ENCODE results near the gene NLGN4Y.
"Not testable (repeated sequence)": the region's sequence is repeated elsewhere in the genome, so short reads cannot be mapped to it uniquely, and the experiment has no call there.

NLGN4Y gene

DNA sequence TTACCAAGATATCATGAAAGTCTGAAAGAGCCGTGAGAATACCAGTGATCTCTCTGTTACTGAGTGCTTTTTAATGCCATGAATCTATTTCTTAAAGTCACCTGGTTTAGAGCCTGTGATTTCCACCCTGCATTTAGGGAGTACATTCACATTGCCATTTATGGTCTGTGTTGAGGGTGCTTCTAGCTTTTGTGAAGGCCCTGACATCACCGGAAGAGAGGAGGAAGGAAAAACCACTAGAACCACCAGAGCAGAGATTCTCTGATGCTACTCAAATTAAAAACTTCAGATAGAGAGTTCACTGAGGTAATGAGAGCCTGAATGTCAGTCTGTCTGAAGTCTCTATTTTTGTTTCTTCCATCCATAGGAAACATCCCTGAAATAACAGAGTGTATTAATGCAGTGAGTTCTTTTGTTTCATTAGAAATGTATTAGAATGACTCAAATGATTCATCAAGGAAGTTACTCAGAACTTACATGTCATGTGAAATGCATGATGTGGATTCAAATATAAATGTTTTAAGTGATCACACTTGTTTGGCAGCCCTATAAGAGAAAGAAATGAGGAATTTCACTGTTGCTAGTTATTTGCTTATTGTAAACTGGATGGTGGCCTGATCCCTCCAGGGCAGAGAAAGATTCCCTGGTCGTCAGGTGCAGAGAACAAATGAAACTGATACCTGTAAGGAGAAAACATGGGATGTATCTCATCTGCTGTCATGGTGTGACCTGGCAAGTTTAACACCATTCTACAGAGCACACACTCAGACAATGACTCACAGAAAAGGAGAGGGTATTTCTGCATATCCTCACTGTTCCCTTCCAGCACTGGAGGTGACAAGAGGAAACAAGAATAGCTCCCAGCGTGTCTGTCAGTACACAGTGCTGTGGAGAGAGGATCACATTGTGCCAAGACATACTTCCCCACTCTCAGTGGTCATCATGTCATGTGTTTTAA, 310.1 kb downstream of the NLGN4Y start:
- DNase-seq (ENCODE audit: low spot score): no peak

DNA sequence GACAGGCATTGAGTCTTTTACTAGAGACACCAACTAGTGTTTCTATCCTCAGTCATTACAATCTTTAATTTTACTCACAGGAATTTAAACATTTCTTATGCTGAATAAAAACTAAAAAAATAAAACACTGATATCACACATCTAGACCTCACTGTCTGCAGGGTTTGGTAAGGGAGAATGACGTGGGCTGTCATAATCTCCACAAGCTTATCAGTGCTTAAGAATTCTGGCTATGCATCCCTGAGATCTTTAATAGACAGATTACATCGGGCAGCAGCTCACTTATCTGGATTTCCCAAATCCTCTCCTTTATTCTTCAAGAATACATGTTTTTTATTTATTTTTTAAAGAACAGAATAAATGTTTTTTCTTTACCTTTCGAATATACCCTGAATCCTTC, 313.1 kb downstream of the NLGN4Y start:
- no peak for DNase-seq (ENCODE audit: low spot score)

DNA sequence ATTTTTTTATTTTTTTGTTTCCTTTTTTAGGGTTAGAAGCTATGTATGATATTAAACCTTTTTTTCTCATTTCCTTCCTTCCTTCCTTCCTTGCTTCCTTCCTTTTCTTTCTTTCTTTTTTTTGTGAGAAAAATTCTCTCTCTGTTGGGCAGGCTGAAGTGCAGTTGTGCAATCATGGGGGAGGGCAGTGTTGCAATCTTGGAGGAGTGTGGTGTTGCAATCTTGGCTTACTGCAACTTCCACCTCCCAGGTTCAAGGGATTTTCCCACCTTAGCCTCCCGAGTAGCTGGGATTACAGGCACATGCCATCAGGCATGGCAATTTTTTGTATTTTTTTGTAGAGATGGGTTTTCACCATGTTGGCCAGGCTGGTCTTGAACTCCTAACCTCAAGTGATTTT, 326.4 kb downstream of the NLGN4Y start:
- DNase-seq (ENCODE audit: low spot score): no peak

DNA sequence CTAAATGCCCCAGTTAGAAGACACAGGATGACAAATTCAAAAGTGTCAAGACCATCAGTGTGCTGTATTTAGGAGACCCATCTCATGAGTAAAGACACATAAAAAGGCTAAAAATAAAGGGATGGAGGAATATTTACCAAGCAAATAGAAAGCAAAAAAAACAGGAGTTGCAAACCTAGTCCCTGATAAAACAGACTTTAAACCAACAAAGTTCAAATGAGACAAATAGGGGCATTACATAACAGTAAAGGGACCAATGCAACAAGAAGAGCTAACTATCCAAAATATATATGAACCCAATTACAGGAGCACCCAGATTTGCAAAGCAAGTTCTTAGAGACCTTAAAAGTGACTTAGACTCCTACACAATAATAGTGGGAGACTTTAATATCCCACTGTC, 336.1 kb downstream of the NLGN4Y start:
- no peak for DNase-seq (ENCODE audit: low spot score)

DNA sequence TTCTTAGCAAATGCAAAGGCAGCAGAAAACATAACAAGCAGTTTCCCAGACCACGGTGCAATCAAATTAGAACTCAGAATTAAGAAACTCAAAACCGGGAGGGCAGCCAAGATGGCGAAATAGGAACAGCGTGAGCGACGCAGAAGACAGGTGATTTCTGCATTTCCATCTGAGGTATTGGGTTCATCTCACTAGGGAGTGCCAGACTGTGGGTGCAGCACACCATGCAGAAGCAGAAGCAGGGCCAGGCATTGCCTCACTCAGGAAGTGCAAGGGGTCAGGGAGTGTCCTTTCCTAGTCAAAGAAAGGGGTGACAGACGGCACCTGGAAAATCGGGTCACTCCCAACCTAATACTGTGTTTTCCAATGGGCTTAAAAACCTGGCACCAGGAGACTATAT, 336.7 kb downstream of the NLGN4Y start:
- not testable (repeated sequence) for DNase-seq (ENCODE audit: low spot score)

DNA sequence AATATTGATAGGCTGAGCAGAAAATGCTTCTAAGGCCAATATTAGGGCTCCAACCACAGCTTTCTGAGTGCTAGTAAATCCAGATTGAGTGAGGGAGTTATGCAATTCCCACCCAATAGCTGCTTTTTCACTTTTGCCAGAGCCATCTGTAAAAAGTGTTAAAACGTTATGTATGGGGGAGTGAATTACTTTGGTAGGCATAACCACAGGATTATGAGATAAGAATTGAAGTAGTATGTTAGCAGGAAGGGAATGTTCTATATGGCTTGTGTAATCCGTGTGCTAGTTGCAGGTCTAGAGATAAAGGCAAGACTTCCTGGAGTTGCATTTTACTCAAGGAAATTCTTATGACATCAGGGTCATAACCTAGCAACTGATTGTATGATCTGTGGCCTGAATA, 347.6 kb downstream of the NLGN4Y start:
- no peak for DNase-seq (ENCODE audit: low spot score)
